Sigmoid colon (tissue), 4 donors: ENCODE measurements around the gene CWH43.

ENCODE experiments used
- CTCF ChIP-seq, 4 experiments: fragments of 450-650 bp in 3 of 4; fragments of 200-600 bp in 1 of 4; IDR thresholded peaks; one replicate each; pipeline ENCODE4 v1.5.1; 2016 to 2019; ENCODE audit warnings: antibody characterized with exemption in 4 of 4, mild to moderate bottlenecking in 3 of 4, moderate library complexity in 2 of 4
- POLR2AphosphoS5 ChIP-seq, 4 donors: sonication (generic); formaldehyde crosslinking; IDR thresholded peaks; one replicate each; pipeline ENCODE4 v1.6.1; 2017; ENCODE audit warnings: antibody characterized with exemption in 4 of 4

GRCh38 chr4:48949518-48950219 lies 36.4 kb upstream of the CWH43 start:
- TF ChIP-seq POLR2AphosphoS5 (IDR thresholded peaks at IDR 0.05), result no peak
- TF ChIP-seq CTCF (IDR thresholded peaks at IDR 0.05), result no peak
